RWPE2 (cell line): ENCODE measurements around the gene IFT81.
"Not testable (repeated sequence)": the region's sequence is repeated elsewhere in the genome, so short reads cannot be mapped to it uniquely, and the experiment has no call there.

Experiments used
- ATAC-seq: fragments of 200-7000 bp; cut with Tn5 transposase; 3 replicates; pipeline ENCODE4 v1.9.1; 2021; ENCODE audit warnings: low read depth
- DNase-seq: peaks from one replicate; pipeline ENCODE4 v3.0.0-alpha.2; 2020; ENCODE audit warnings: low spot score
- H3K27ac ChIP-seq: fragments of 450-650 bp; 2 replicates; pipeline ENCODE4 v1.5.1; 2017; ENCODE audit warnings: mild to moderate bottlenecking; ENCODE audit not compliant: poor library complexity, severe bottlenecking
- H3K27me3 ChIP-seq: fragments of 250-450 bp; sonication (Bioruptor Pico); 2 replicates; pipeline ENCODE4 v1.5.1; 2021; ENCODE audit warnings: mild to moderate bottlenecking, moderate library complexity; ENCODE audit not compliant: insufficient read depth, poor library complexity, severe bottlenecking
- H3K36me3 ChIP-seq: fragments of 250-450 bp; sonication (Bioruptor Pico); 2 replicates; pipeline ENCODE4 v1.5.1; 2020; ENCODE audit warnings: low read depth, mild to moderate bottlenecking, moderate library complexity
- H3K4me1 ChIP-seq: fragments of 250-450 bp; sonication (Bioruptor Pico); 2 replicates; pipeline ENCODE4 v1.5.1; 2021; ENCODE audit warnings: mild to moderate bottlenecking, moderate library complexity; ENCODE audit not compliant: insufficient read depth, poor library complexity, severe bottlenecking
- H3K4me3 ChIP-seq: fragments of 250-450 bp; sonication (Bioruptor Pico); 2 replicates; pipeline ENCODE4 v1.5.1; 2021; ENCODE audit warnings: mild to moderate bottlenecking, moderate library complexity; ENCODE audit not compliant: severe bottlenecking
- H3K9me3 ChIP-seq: fragments of 250-450 bp; sonication (Bioruptor Pico); 2 replicates; pipeline ENCODE4 v1.5.1; 2021; ENCODE audit warnings: mild to moderate bottlenecking, moderate library complexity; ENCODE audit not compliant: severe bottlenecking
- TF ChIP-seq, protein P1 (sequence below): fragments of 450-650 bp; IDR thresholded peaks from one replicate; pipeline ENCODE4 v1.5.1; 2017; ENCODE audit warnings: mild to moderate bottlenecking, moderate library complexity; ENCODE audit not compliant: poor library complexity, severe bottlenecking

The IFT81 gene

DNA sequence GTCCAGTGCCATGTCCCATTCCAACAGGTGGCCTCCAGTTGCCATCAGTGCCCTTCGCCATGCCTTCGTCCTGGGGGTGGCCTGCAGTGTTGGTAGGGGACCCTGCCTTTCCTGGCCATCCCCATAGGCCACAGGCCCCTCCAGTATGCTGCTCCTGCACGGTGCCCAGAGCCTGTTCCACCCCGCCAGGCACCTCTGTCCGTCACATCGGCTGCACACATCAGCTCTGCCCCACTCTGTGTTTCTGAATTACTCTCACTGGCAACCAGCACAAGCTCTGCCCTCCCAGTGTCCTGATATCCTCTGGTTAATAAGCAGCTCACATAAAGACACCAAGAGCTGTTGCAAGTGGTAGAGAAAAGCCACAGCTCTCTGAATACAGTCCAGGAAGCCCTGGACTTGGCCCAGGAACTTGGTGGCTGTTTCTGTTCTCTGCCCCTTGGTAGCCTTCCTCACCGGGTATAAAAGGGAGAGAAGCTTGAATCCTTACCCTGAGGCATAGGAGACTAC is 125.6 kb downstream of the IFT81 start:
- no peaks in the 10 kb centered on the region for H3K27me3 ChIP-seq
- no peaks in the 10 kb centered on the region for H3K9me3 ChIP-seq
- H3K27ac ChIP-seq = peak overlapping the region; percentile 98
- H3K4me1 ChIP-seq = peaks cover 36% of the 10 kb centered on the region
- ATAC-seq = no peak
- no peak overlapping the region for H3K4me3 ChIP-seq
- no peak for DNase-seq
- no peaks in the 10 kb centered on the region for H3K36me3 ChIP-seq
- TF ChIP-seq, protein P1, sequence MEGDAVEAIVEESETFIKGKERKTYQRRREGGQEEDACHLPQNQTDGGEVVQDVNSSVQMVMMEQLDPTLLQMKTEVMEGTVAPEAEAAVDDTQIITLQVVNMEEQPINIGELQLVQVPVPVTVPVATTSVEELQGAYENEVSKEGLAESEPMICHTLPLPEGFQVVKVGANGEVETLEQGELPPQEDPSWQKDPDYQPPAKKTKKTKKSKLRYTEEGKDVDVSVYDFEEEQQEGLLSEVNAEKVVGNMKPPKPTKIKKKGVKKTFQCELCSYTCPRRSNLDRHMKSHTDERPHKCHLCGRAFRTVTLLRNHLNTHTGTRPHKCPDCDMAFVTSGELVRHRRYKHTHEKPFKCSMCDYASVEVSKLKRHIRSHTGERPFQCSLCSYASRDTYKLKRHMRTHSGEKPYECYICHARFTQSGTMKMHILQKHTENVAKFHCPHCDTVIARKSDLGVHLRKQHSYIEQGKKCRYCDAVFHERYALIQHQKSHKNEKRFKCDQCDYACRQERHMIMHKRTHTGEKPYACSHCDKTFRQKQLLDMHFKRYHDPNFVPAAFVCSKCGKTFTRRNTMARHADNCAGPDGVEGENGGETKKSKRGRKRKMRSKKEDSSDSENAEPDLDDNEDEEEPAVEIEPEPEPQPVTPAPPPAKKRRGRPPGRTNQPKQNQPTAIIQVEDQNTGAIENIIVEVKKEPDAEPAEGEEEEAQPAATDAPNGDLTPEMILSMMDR = no peak

DNA sequence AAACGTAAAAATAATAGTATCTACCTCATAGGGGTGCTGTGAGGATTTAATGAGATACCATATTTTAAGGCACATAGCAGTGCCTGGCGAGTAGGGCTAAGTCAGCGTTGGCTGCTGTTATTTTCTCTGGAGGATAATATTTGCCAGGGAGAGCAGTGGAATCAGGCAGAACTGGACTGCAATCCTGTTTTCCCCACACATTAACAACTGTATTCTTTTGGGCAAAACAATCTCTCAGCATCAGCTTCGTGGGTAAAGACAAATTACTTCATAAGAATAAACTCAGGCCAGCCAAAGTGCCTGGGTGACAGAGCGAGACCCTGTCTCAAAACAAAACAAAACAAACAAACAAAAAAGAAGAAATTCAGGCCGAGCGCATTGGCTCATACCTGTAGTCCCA is 127.2 kb downstream of the IFT81 start:
- DNase-seq (no peak), ATAC-seq (no peak)
- H3K36me3 ChIP-seq = no peaks in the 10 kb centered on the region
- no peak overlapping the region for H3K4me3 ChIP-seq
- H3K27me3 ChIP-seq = no peaks in the 10 kb centered on the region
- no peaks in the 10 kb centered on the region for H3K9me3 ChIP-seq
- H3K4me1 ChIP-seq = peaks cover 32% of the 10 kb centered on the region
- no peak overlapping the region for H3K27ac ChIP-seq
- TF ChIP-seq, protein P1 = no peak

DNA sequence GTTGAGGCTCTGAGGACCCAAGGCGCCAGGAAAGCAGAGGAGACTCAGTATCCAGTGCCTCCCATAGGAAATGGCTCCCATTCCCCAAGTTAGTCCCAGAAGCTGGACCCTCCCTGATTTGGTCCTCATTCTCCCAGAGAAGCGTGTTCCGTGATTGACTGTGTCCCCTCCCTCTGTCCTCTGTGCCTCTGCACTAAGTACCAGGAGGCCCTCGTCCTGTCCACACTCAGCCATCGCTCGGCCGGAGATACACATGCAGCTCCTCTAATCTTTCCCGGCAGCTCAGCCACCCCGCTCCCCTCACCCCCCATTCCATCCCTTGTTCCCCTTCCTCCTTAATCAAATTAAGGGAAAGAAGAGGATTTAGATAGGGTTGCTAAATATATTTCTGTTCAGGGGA is 128.6 kb downstream of the IFT81 start:
- Histone ChIP-seq H3K27me3 (no peaks in the 10 kb centered on the region), H3K36me3 (no peaks in the 10 kb centered on the region), H3K4me1 (peaks cover 20% of the 10 kb centered on the region), H3K9me3 (no peaks in the 10 kb centered on the region), H3K4me3 (no peak overlapping the region), H3K27ac (no peak overlapping the region)
- ATAC-seq (no peak), DNase-seq (no peak)
- TF ChIP-seq, protein P1 = no peak

GRCh38 chr12:110253176-110253575 is 129.0 kb downstream of the IFT81 start:
- no peak for DNase-seq
- no peak overlapping the region for H3K4me3 ChIP-seq
- ATAC-seq = no peak

GRCh38 chr12:110254971-110255540 is 130.9 kb downstream of the IFT81 start:
- ATAC-seq = no peak
- Histone ChIP-seq H3K9me3 (no peaks in the 10 kb centered on the region), H3K4me3 (no peak overlapping the region), H3K4me1 (peaks cover 5% of the 10 kb centered on the region), H3K36me3 (no peaks in the 10 kb centered on the region), H3K27ac (no peak overlapping the region), H3K27me3 (no peaks in the 10 kb centered on the region)
- TF ChIP-seq, protein P1 = no peak
- no peak for DNase-seq

More at GRCh38 chr12:110253176-110253575, 129.0 kb downstream of the IFT81 start:
- H3K27ac ChIP-seq = no peak overlapping the region
- H3K36me3 ChIP-seq = no peaks in the 10 kb centered on the region
- H3K27me3 ChIP-seq = no peaks in the 10 kb centered on the region
- H3K4me1 ChIP-seq = peaks cover 18% of the 10 kb centered on the region
- TF ChIP-seq, protein P1 = no peak
- no peaks in the 10 kb centered on the region for H3K9me3 ChIP-seq

DNA sequence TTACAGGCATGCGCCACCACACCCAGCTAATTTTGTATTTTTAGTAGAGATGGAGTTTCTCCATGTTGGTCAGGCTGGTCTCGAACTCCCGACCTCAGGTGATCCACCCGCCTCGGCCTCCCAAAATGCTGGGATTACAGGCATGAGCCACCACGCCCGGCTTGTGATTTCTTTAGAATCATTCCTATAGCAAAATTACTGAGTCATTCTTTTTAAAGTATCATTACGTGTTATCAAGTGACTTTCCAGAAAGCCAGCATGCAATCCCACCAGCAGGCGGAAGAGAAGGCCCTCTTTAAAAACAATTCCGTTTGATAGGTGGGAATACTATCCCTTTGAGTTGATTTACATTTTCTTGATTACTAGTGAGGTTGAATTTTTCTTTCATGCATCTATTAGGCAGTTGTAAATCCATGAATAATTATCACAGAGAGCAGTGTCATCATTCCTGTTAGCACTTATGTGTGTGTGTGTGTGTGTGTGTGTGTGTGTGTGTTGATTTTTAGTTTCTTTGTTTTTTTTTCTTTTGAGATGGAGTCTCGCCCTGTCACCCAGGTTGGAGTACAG is 131.8 kb downstream of the IFT81 start:
- not testable (repeated sequence) for H3K27ac ChIP-seq, H3K36me3 ChIP-seq, H3K4me3 ChIP-seq, DNase-seq, H3K9me3 ChIP-seq, H3K4me1 ChIP-seq, H3K27me3 ChIP-seq, ATAC-seq
